ENCODE results near the gene FAM240B. TPM values are rescaled to one million over a fixed set of nuclear protein-coding genes. Genes with fewer than 3 reads are reported as not detected.

The FAM240B gene
- total RNA-seq, 1 experiment from 2014 or later: not detected

- no peak overlapping the region for H3K9ac ChIP-seq (ENCODE audit: extremely low read depth, insufficient read length, low read length)
- no peaks in the 10 kb centered on the region for H3K23me2 ChIP-seq (ENCODE audit: insufficient read length, low read depth, low read length, poor library complexity, severe bottlenecking)
- no peaks in the 10 kb centered on the region for H3K9me3 ChIP-seq (ENCODE audit: control insufficient read depth, low read depth, low read length)
- H3K27me3 Mint-ChIP-seq (ENCODE audit: low read depth): no peaks in the 10 kb centered on the region; the same call in 1 of the 2 replicates
- no peak overlapping the region for H3T11ph ChIP-seq (ENCODE audit: low read length)
- H3K79me1 ChIP-seq (ENCODE audit: insufficient read depth, low read depth, low read length, poor library complexity, severe bottlenecking): no peaks in the 10 kb centered on the region
- no peak overlapping the region for H2BK5ac ChIP-seq (ENCODE audit: insufficient read length, low read length)
- no peaks in the 10 kb centered on the region for H3K27me3 ChIP-seq (ENCODE audit: insufficient read depth, low read length)
- no peaks in the 10 kb centered on the region for H3K4me1 ChIP-seq (ENCODE audit: insufficient read depth, low read length)
- H3K14ac ChIP-seq (ENCODE audit: insufficient read depth, low read length): no peak overlapping the region
- no peak overlapping the region for H2BK12ac ChIP-seq (ENCODE audit: insufficient read length, low read depth, low read length)
- no peak overlapping the region for H4K8ac ChIP-seq (replicated peaks; ENCODE audit: insufficient read length, low read depth, low read length)
- H3K23ac ChIP-seq (ENCODE audit: insufficient read length, low read depth, low read length): no peak overlapping the region
- H3K56ac ChIP-seq (ENCODE audit: insufficient read length, low read depth, low read length): no peak overlapping the region
- DNase-seq: no peak
- H2BK20ac ChIP-seq (ENCODE audit: low read depth, low read length, poor library complexity, severe bottlenecking): no peak overlapping the region
- no peak overlapping the region for H3K4me3 Mint-ChIP-seq
- no peak overlapping the region for H3K4me2 ChIP-seq (ENCODE audit: insufficient read depth, insufficient read length, low read length)
- peaks cover 0 to 3% of the 10 kb centered on the region in 2 experiments; a peak in 2 of 5 replicates for H3K9me3 Mint-ChIP-seq
- H2BK15ac ChIP-seq (ENCODE audit: low read depth, low read length): no peak overlapping the region
- no peak overlapping the region for H2AFZ ChIP-seq (ENCODE audit: low read length)
- H2AK5ac ChIP-seq (ENCODE audit: insufficient read length, low read length): no peak overlapping the region
- no peak overlapping the region for H4K5ac ChIP-seq (ENCODE audit: insufficient read length, low read depth, low read length)
- H3K36me3 Mint-ChIP-seq (ENCODE audit: insufficient read depth in 1 of 3, low read depth in 3 of 3): no peaks in the 10 kb centered on the region
- no peaks in the 10 kb centered on the region for H3K79me2 ChIP-seq (ENCODE audit: insufficient read depth, low read length)
- H3K27ac Mint-ChIP-seq: no peak overlapping the region
- no peaks in the 10 kb centered on the region for H4K20me1 ChIP-seq (ENCODE audit: control insufficient read depth, insufficient read depth, insufficient read length)
- H4K91ac ChIP-seq (ENCODE audit: insufficient read length, low read depth, low read length): no peak overlapping the region
- H3K18ac ChIP-seq (ENCODE audit: insufficient read length, low read depth, low read length): no peak overlapping the region
- H3K4ac ChIP-seq (ENCODE audit: low read depth, low read length): no peak overlapping the region
- no peaks in the 10 kb centered on the region for H3K4me1 Mint-ChIP-seq
- TF ChIP-seq, protein P1, sequence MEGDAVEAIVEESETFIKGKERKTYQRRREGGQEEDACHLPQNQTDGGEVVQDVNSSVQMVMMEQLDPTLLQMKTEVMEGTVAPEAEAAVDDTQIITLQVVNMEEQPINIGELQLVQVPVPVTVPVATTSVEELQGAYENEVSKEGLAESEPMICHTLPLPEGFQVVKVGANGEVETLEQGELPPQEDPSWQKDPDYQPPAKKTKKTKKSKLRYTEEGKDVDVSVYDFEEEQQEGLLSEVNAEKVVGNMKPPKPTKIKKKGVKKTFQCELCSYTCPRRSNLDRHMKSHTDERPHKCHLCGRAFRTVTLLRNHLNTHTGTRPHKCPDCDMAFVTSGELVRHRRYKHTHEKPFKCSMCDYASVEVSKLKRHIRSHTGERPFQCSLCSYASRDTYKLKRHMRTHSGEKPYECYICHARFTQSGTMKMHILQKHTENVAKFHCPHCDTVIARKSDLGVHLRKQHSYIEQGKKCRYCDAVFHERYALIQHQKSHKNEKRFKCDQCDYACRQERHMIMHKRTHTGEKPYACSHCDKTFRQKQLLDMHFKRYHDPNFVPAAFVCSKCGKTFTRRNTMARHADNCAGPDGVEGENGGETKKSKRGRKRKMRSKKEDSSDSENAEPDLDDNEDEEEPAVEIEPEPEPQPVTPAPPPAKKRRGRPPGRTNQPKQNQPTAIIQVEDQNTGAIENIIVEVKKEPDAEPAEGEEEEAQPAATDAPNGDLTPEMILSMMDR (conservative IDR thresholded peaks at IDR 0.05): no peak
- no CpG with 5 or more reads among the region's 8 CpGs for WGBS (ENCODE audit: extremely low coverage, insufficient read length, low lambda C conversion rate)
- no peak overlapping the region for H2BK120ac ChIP-seq (ENCODE audit: low read depth, low read length, poor library complexity, severe bottlenecking)
- no peak overlapping the region for H3K27ac ChIP-seq (ENCODE audit: insufficient read length, low read depth, low read length)
Measured at GRCh38 chr9:38650564-38650963, 69.4 kb downstream of the FAM240B start.
